ENCODE measurements around the gene CARD19. TPM values are rescaled to one million over a fixed set of nuclear protein-coding genes. Genes with fewer than 3 reads are reported as not detected.

CARD19 gene
- total RNA-seq, 1 experiment from 2014 or later = 11.4 TPM

DNA sequence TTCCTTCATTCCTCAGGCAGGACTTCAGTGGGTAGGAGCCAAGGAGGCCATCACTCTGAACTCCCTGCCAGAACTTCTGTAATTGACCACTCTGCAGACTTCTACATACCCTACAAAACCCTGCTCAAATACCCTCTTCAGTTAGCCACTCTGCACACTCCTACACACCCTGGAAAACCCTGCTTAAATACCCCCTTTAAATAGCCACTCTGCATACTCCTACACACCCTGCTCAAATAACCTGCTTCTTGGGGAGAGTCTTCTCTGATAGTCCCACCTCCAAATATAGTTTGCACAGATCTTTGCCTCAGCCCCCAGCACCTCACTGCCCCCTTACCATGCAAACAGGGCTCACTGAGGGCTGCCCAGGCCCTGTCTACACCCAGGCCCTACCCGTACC is 18.6 kb upstream of the CARD19 start:
- ChIA-PET POLR2A (no interaction called here), CTCF (no interaction called here)
- Histone ChIP-seq H3K36me3 (ENCODE audit: control insufficient read depth, insufficient read depth, low read length) (no peaks in the 10 kb centered on the region), H3K27me3 (replicated peaks; ENCODE audit: control insufficient read depth, insufficient read depth, low read length) (no peaks in the 10 kb centered on the region), H3K9me3 (no peaks in the 10 kb centered on the region), H3K4me1 (no peaks in the 10 kb centered on the region), H3K4me3 (ENCODE audit: low read depth, low read length) (no peak overlapping the region)
- H3K4me1 Mint-ChIP-seq (ENCODE audit: low read depth, unreplicated experiment) = no peaks in the 10 kb centered on the region
- H3K36me3 Mint-ChIP-seq (ENCODE audit: insufficient read depth, unreplicated experiment) = no peaks in the 10 kb centered on the region
- H3K4me3 Mint-ChIP-seq (ENCODE audit: unreplicated experiment) = no peak overlapping the region
- H3K27me3 Mint-ChIP-seq (ENCODE audit: insufficient read depth, unreplicated experiment) = no peaks in the 10 kb centered on the region
- no peaks in the 10 kb centered on the region for H3K9me3 Mint-ChIP-seq (ENCODE audit: unreplicated experiment)
- no peak for TF ChIP-seq CTCF (IDR thresholded peaks at IDR 0.05; ENCODE audit: insufficient read depth in 1 of 2, low read depth in 1 of 2, low read length in 1 of 2, severe bottlenecking in 1 of 2, unreplicated experiment in 1 of 2)
- no TSS peak for BruUV-seq (replicated peaks)
- no peak for DNase-seq
- intact Hi-C loops (cut with micrococcal nuclease; ENCODE audit: unreplicated experiment) = no loop called here
- no peak overlapping the region for H3K27ac Mint-ChIP-seq (ENCODE audit: unreplicated experiment)

GRCh38 chr9:93077811-93078210 is 18.2 kb upstream of the CARD19 start:
- TF ChIP-seq CTCF (IDR thresholded peaks at IDR 0.05; ENCODE audit: insufficient read depth in 1 of 2, low read depth in 1 of 2, low read length in 1 of 2, severe bottlenecking in 1 of 2, unreplicated experiment in 1 of 2) = no peak
- no peaks in the 10 kb centered on the region for H3K36me3 Mint-ChIP-seq (ENCODE audit: insufficient read depth, unreplicated experiment)
- no peaks in the 10 kb centered on the region for H3K27me3 Mint-ChIP-seq (ENCODE audit: insufficient read depth, unreplicated experiment)
- Histone ChIP-seq H3K27me3 (replicated peaks; ENCODE audit: control insufficient read depth, insufficient read depth, low read length) (no peaks in the 10 kb centered on the region), H3K36me3 (ENCODE audit: control insufficient read depth, insufficient read depth, low read length) (no peaks in the 10 kb centered on the region), H3K4me3 (ENCODE audit: low read depth, low read length) (no peak overlapping the region), H3K4me1 (no peaks in the 10 kb centered on the region), H3K9me3 (no peaks in the 10 kb centered on the region)
- CTCF ChIA-PET = no interaction called here
- intact Hi-C loops (cut with micrococcal nuclease; ENCODE audit: unreplicated experiment) = no loop called here
- H3K9me3 Mint-ChIP-seq (ENCODE audit: unreplicated experiment) = no peaks in the 10 kb centered on the region
- H3K27ac Mint-ChIP-seq (ENCODE audit: unreplicated experiment) = no peak overlapping the region
- H3K4me1 Mint-ChIP-seq (ENCODE audit: low read depth, unreplicated experiment) = no peaks in the 10 kb centered on the region
- POLR2A ChIA-PET = no interaction called here
- no peak overlapping the region for H3K4me3 Mint-ChIP-seq (ENCODE audit: unreplicated experiment)
- DNase-seq = no peak
- no TSS peak for BruUV-seq (replicated peaks)

- no peaks in the 10 kb centered on the region for H3K27me3 Mint-ChIP-seq (ENCODE audit: insufficient read depth, unreplicated experiment)
- no peak overlapping the region for H3K27ac Mint-ChIP-seq (ENCODE audit: unreplicated experiment)
- no peaks in the 10 kb centered on the region for H3K9me3 Mint-ChIP-seq (ENCODE audit: unreplicated experiment)
- H3K27me3 ChIP-seq (replicated peaks; ENCODE audit: control insufficient read depth, insufficient read depth, low read length) = no peaks in the 10 kb centered on the region
- no TSS peak for BruUV-seq (replicated peaks)
- intact Hi-C loops (cut with micrococcal nuclease; ENCODE audit: unreplicated experiment) = no loop called here
- no peaks in the 10 kb centered on the region for H3K4me1 ChIP-seq
- H3K9me3 ChIP-seq = no peaks in the 10 kb centered on the region
- no peak for TF ChIP-seq CTCF (IDR thresholded peaks at IDR 0.05; ENCODE audit: insufficient read depth in 1 of 2, low read depth in 1 of 2, low read length in 1 of 2, severe bottlenecking in 1 of 2, unreplicated experiment in 1 of 2)
- H3K4me1 Mint-ChIP-seq (ENCODE audit: low read depth, unreplicated experiment) = no peaks in the 10 kb centered on the region
- no peaks in the 10 kb centered on the region for H3K36me3 ChIP-seq (ENCODE audit: control insufficient read depth, insufficient read depth, low read length)
- no peaks in the 10 kb centered on the region for H3K36me3 Mint-ChIP-seq (ENCODE audit: insufficient read depth, unreplicated experiment)
- no peak overlapping the region for H3K4me3 Mint-ChIP-seq (ENCODE audit: unreplicated experiment)
- no peak overlapping the region for H3K4me3 ChIP-seq (ENCODE audit: low read depth, low read length)
- POLR2A ChIA-PET = no interaction called here
- no peak for DNase-seq
- CTCF ChIA-PET = no interaction called here
These were observed 16.6 kb upstream of the CARD19 start for GRCh38 chr9:93079371-93079770.
